Upper lobe of left lung (tissue), 4 donors: Measurements from ENCODE around the gene ADPGK.

ENCODE experiments used
- POLR2A ChIP-seq, 4 donors: fragments of 450-650 bp; IDR thresholded peaks; one replicate each; pipeline ENCODE4 v1.5.1; 2016 to 2017; ENCODE audit warnings: antibody characterized with exemption in 4 of 4, mild to moderate bottlenecking in 2 of 4
- TF ChIP-seq, protein P1 (sequence below), 6 experiments: fragments of 450-650 bp in 4 of 6; fragments of 200-600 bp in 2 of 6; sonication (generic) in 2 of 6; IDR thresholded peaks; one replicate each; pipeline ENCODE4 v1.5.1; 2016 to 2019; ENCODE audit warnings: antibody characterized with exemption in 6 of 6

- TF ChIP-seq, protein P1, sequence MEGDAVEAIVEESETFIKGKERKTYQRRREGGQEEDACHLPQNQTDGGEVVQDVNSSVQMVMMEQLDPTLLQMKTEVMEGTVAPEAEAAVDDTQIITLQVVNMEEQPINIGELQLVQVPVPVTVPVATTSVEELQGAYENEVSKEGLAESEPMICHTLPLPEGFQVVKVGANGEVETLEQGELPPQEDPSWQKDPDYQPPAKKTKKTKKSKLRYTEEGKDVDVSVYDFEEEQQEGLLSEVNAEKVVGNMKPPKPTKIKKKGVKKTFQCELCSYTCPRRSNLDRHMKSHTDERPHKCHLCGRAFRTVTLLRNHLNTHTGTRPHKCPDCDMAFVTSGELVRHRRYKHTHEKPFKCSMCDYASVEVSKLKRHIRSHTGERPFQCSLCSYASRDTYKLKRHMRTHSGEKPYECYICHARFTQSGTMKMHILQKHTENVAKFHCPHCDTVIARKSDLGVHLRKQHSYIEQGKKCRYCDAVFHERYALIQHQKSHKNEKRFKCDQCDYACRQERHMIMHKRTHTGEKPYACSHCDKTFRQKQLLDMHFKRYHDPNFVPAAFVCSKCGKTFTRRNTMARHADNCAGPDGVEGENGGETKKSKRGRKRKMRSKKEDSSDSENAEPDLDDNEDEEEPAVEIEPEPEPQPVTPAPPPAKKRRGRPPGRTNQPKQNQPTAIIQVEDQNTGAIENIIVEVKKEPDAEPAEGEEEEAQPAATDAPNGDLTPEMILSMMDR (IDR thresholded peaks at IDR 0.05), result no peak
- no peak for TF ChIP-seq POLR2A (IDR thresholded peaks at IDR 0.05)
Observed at GRCh38 chr15:72728821-72729220, 54.7 kb downstream of the ADPGK start.
